Measurements from ENCODE around the gene SAP30L. TPM values are rescaled to one million over a fixed set of nuclear protein-coding genes. Genes with fewer than 3 reads are reported as not detected.
A peak's percentile ranks its signal among the peaks of the same experiment; 100 is the strongest.

SAP30L gene
- total RNA-seq = 10 to 100 TPM; 29.3 to 30.3 TPM

GRCh38 chr5:154445422-154446194 is at the start of gene SAP30L:
Gene SAP30L, plus strand, starts transcription at chr5:154445997. Its CDS starts 608 bp downstream, at chr5:154446605.
- Mint-ChIP-seq H3K4me1 (ENCODE audit: low read depth) (peaks cover 42% of the 10 kb centered on the region), H3K27ac (peak within 1 kb of the TSS; percentile 92), H3K4me3 (peak within 1 kb of the TSS; percentile 98), H3K36me3 (ENCODE audit: low read depth) (peaks cover 27% of the 10 kb centered on the region), H3K27me3 (ENCODE audit: low read depth) (no peaks in the 10 kb centered on the region), H3K9me3 (no peaks in the 10 kb centered on the region)
- CTCF ChIA-PET = interaction anchor here (1.5 kb wide), 1 partner anchor 24 kb away, joined by 4 read pairs; no protein-coding TSS in a partner anchor
- peak; percentile 94 for DNase-seq
- intact Hi-C loops (cut with micrococcal nuclease) = loop anchor here (1.0 to 2.0 kb wide), 10 partner anchors 41 to 493 kb away; partner anchors contain the start of genes CNOT8, FAM114A2, GALNT10 and GEMIN5

GRCh38 chr5:154396128-154396527 is 49.7 kb upstream of the SAP30L start:
- H3K9me3 Mint-ChIP-seq = no peaks in the 10 kb centered on the region
- no peaks in the 10 kb centered on the region for H3K27me3 Mint-ChIP-seq (ENCODE audit: low read depth)
- H3K4me3 Mint-ChIP-seq = no peak overlapping the region
- H3K36me3 Mint-ChIP-seq (ENCODE audit: low read depth) = peaks cover 6% of the 10 kb centered on the region
- CTCF ChIA-PET = no interaction called here
- H3K4me1 Mint-ChIP-seq (ENCODE audit: low read depth) = no peaks in the 10 kb centered on the region
- intact Hi-C loops (cut with micrococcal nuclease) = no loop called here
- no peak overlapping the region for H3K27ac Mint-ChIP-seq
- DNase-seq = no peak

- CTCF ChIA-PET = interaction anchor here (1.3 kb wide), 1 partner anchor 326 kb away, joined by 3 read pairs; no protein-coding TSS in a partner anchor
- no peak for DNase-seq
- Mint-ChIP-seq H3K36me3 (ENCODE audit: low read depth) (peaks cover 2% of the 10 kb centered on the region), H3K27me3 (ENCODE audit: low read depth) (no peaks in the 10 kb centered on the region), H3K27ac (no peak overlapping the region), H3K9me3 (no peaks in the 10 kb centered on the region), H3K4me1 (ENCODE audit: low read depth) (no peaks in the 10 kb centered on the region), H3K4me3 (no peak overlapping the region)
- intact Hi-C loops (cut with micrococcal nuclease) = no loop called here
These were observed 48.0 kb upstream of the SAP30L start for GRCh38 chr5:154397652-154398406.

- H3K4me3 Mint-ChIP-seq = no peak overlapping the region
- CTCF ChIA-PET = interaction anchor here (0.7 kb wide), 1 partner anchor 426 kb away, joined by 3 read pairs; no protein-coding TSS in a partner anchor
- DNase-seq = no peak
- intact Hi-C loops (cut with micrococcal nuclease) = no loop called here
- H3K27ac Mint-ChIP-seq = no peak overlapping the region
- no peaks in the 10 kb centered on the region for H3K36me3 Mint-ChIP-seq (ENCODE audit: low read depth)
- H3K9me3 Mint-ChIP-seq = no peaks in the 10 kb centered on the region
- peaks cover 10% of the 10 kb centered on the region for H3K4me1 Mint-ChIP-seq (ENCODE audit: low read depth)
- no peaks in the 10 kb centered on the region for H3K27me3 Mint-ChIP-seq (ENCODE audit: low read depth)
These were observed 45.1 kb upstream of the SAP30L start for GRCh38 chr5:154400678-154401077.

GRCh38 chr5:154401355-154401754 is 44.4 kb upstream of the SAP30L start:
- Mint-ChIP-seq H3K27me3 (ENCODE audit: low read depth) (no peaks in the 10 kb centered on the region), H3K9me3 (no peaks in the 10 kb centered on the region), H3K27ac (no peak overlapping the region), H3K4me3 (no peak overlapping the region), H3K4me1 (ENCODE audit: low read depth) (peaks cover 10% of the 10 kb centered on the region), H3K36me3 (ENCODE audit: low read depth) (no peaks in the 10 kb centered on the region)
- no peak for DNase-seq
- CTCF ChIA-PET = interaction anchor here (0.7 kb wide), 1 partner anchor 426 kb away, joined by 3 read pairs; no protein-coding TSS in a partner anchor
- intact Hi-C loops (cut with micrococcal nuclease) = no loop called here

- peaks cover 10% of the 10 kb centered on the region for H3K4me1 Mint-ChIP-seq (ENCODE audit: low read depth)
- intact Hi-C loops (cut with micrococcal nuclease) = no loop called here
- H3K27ac Mint-ChIP-seq = no peak overlapping the region
- H3K36me3 Mint-ChIP-seq (ENCODE audit: low read depth) = no peaks in the 10 kb centered on the region
- DNase-seq = no peak
- H3K27me3 Mint-ChIP-seq (ENCODE audit: low read depth) = no peaks in the 10 kb centered on the region
- H3K9me3 Mint-ChIP-seq = no peaks in the 10 kb centered on the region
- no peak overlapping the region for H3K4me3 Mint-ChIP-seq
- CTCF ChIA-PET = interaction anchor here (0.6 kb wide), 1 partner anchor 23 kb away, joined by 5 read pairs; no protein-coding TSS in a partner anchor
These were observed 43.9 kb upstream of the SAP30L start for GRCh38 chr5:154401931-154402330.

GRCh38 chr5:154402611-154403010 is 43.2 kb upstream of the SAP30L start:
- DNase-seq = no peak
- H3K27ac Mint-ChIP-seq = no peak overlapping the region
- no peak overlapping the region for H3K4me3 Mint-ChIP-seq
- H3K4me1 Mint-ChIP-seq (ENCODE audit: low read depth) = peaks cover 10% of the 10 kb centered on the region
- H3K27me3 Mint-ChIP-seq (ENCODE audit: low read depth) = no peaks in the 10 kb centered on the region
- CTCF ChIA-PET = interaction anchor here (3.5 kb wide), 1 partner anchor 428 kb away, joined by 20 read pairs; no protein-coding TSS in a partner anchor
- intact Hi-C loops (cut with micrococcal nuclease) = no loop called here
- no peaks in the 10 kb centered on the region for H3K9me3 Mint-ChIP-seq
- no peaks in the 10 kb centered on the region for H3K36me3 Mint-ChIP-seq (ENCODE audit: low read depth)

GRCh38 chr5:154403234-154403633 is 42.6 kb upstream of the SAP30L start:
- H3K27ac Mint-ChIP-seq = no peak overlapping the region
- H3K36me3 Mint-ChIP-seq (ENCODE audit: low read depth) = no peaks in the 10 kb centered on the region
- H3K9me3 Mint-ChIP-seq = no peaks in the 10 kb centered on the region
- peaks cover 10% of the 10 kb centered on the region for H3K4me1 Mint-ChIP-seq (ENCODE audit: low read depth)
- H3K4me3 Mint-ChIP-seq = no peak overlapping the region
- intact Hi-C loops (cut with micrococcal nuclease) = no loop called here
- DNase-seq = no peak
- CTCF ChIA-PET = interaction anchor here (2.7 to 6.2 kb wide), 4 partner anchors 212 to 428 kb away, joined by 14 to 113 read pairs (median 34); partner anchors contain the start of gene GALNT10
- no peaks in the 10 kb centered on the region for H3K27me3 Mint-ChIP-seq (ENCODE audit: low read depth)

- H3K4me3 Mint-ChIP-seq = no peak overlapping the region
- no peaks in the 10 kb centered on the region for H3K9me3 Mint-ChIP-seq
- H3K27me3 Mint-ChIP-seq (ENCODE audit: low read depth) = no peaks in the 10 kb centered on the region
- no peaks in the 10 kb centered on the region for H3K36me3 Mint-ChIP-seq (ENCODE audit: low read depth)
- CTCF ChIA-PET = interaction anchor here (0.9 to 6.2 kb wide), 16 partner anchors 11 to 429 kb away, joined by 3 to 113 read pairs (median 8); partner anchors contain the start of gene GALNT10
- DNase-seq = no peak
- intact Hi-C loops (cut with micrococcal nuclease) = loop anchor here (2.0 kb wide), 1 partner anchor 213 kb away; the partner anchor contains the start of gene GALNT10
- H3K4me1 Mint-ChIP-seq (ENCODE audit: low read depth) = peaks cover 10% of the 10 kb centered on the region
- no peak overlapping the region for H3K27ac Mint-ChIP-seq
These were observed 41.9 kb upstream of the SAP30L start for GRCh38 chr5:154403776-154404387.

- intact Hi-C loops (cut with micrococcal nuclease) = loop anchor here (1.0 to 2.0 kb wide), 5 partner anchors 168 to 431 kb away; partner anchors contain the start of gene GALNT10
- H3K27me3 Mint-ChIP-seq (ENCODE audit: low read depth) = no peaks in the 10 kb centered on the region
- H3K36me3 Mint-ChIP-seq (ENCODE audit: low read depth) = peaks cover 2% of the 10 kb centered on the region
- H3K4me1 Mint-ChIP-seq (ENCODE audit: low read depth) = peaks cover 10% of the 10 kb centered on the region
- CTCF ChIA-PET = interaction anchor here (0.6 to 6.2 kb wide), 37 partner anchors 8 to 430 kb away, joined by 3 to 113 read pairs (median 4); partner anchors contain the start of gene GALNT10
- peak overlapping the region; percentile 44 for H3K4me3 Mint-ChIP-seq
- peak; percentile 82 for DNase-seq
- no peak overlapping the region for H3K27ac Mint-ChIP-seq
- no peaks in the 10 kb centered on the region for H3K9me3 Mint-ChIP-seq
These were observed 40.6 kb upstream of the SAP30L start for GRCh38 chr5:154405078-154405792.

GRCh38 chr5:154406231-154406630 is 39.6 kb upstream of the SAP30L start:
- Mint-ChIP-seq H3K36me3 (ENCODE audit: low read depth) (peaks cover 8% of the 10 kb centered on the region), H3K27me3 (ENCODE audit: low read depth) (no peaks in the 10 kb centered on the region), H3K9me3 (no peaks in the 10 kb centered on the region), H3K4me3 (no peak overlapping the region), H3K27ac (no peak overlapping the region), H3K4me1 (ENCODE audit: low read depth) (peaks cover 10% of the 10 kb centered on the region)
- CTCF ChIA-PET = interaction anchor here (0.7 to 6.2 kb wide), 10 partner anchors 204 to 431 kb away, joined by 3 to 113 read pairs (median 6); partner anchors contain the start of gene GALNT10
- no peak for DNase-seq
- intact Hi-C loops (cut with micrococcal nuclease) = no loop called here

Data from activated naive CD4-positive, alpha-beta T cell treated with anti-CD3 and anti-CD28 coated beads for 36 hours (primary cell).